ENCODE results near the gene OR13H1. TPM values are rescaled to one million over a fixed set of nuclear protein-coding genes. Genes with fewer than 3 reads are reported as not detected.

The OR13H1 gene
- total and polyA plus RNA-seq, 2 of the 4 experiments (the other 2 are of a cell fraction) = not detected

DNA sequence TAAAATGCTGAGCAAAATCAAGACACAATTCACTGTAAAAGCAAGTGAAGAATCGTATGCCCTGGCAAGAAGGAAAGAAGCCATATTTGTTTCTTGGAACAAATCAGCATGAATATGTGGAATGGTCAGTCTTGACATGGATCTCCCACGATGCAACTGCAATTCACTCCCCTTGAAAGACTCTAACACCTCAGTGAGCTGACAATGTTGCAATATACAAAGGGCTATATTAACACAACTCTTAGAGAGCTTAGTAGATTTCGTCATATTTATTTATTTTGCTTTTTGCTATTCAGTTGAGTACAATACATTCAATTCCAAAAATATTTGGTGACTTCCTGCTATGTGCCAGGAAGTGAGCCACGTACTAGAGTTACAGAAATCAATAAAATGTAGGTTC lies 14.7 kb downstream of the OR13H1 start:
- H3K9ac ChIP-seq (ENCODE audit: low read depth, low read length) = no peak overlapping the region
- CTCF ChIA-PET = no interaction called here
- ATAC-seq (ENCODE audit: low read depth) (no peak), DNase-seq (no peak)
- no peak overlapping the region for H3K14ac ChIP-seq (replicated peaks; ENCODE audit: low read depth, low read length)
- no peak overlapping the region for H4K5ac ChIP-seq (ENCODE audit: low read depth, low read length)
- no peak overlapping the region for H2AK9ac ChIP-seq (replicated peaks; ENCODE audit: low read depth, low read length, poor library complexity)
- H4K8ac ChIP-seq (ENCODE audit: low read depth in 2 of 2, low read length in 2 of 2) = no peak overlapping the region
- dilution Hi-C loops (cut with HindIII; ENCODE audit: low sequenced_read_pairs, unreplicated experiment) = no loop called here
- 0 out of 2 replicates have a peak, but pooled peaks cover 2% of the 10 kb centered on the region for H3K9me3 ChIP-seq (ENCODE audit: control insufficient read depth, insufficient read depth, low read length)
- no peak overlapping the region for H3K23ac ChIP-seq (ENCODE audit: low read depth, low read length)
- H2AK5ac ChIP-seq (ENCODE audit: low read depth, low read length) = no peak overlapping the region
- WGBS, 2 experiments (ENCODE audit: extremely low coverage in 2 of 2, insufficient read length in 1 of 2) = no CpG with 5 or more reads among the region's 4 CpGs
- H2BK20ac ChIP-seq (ENCODE audit: low read depth, low read length) = no peak overlapping the region
- H3K4ac ChIP-seq (ENCODE audit: low read depth, low read length) = no peak overlapping the region
- no peaks in the 10 kb centered on the region; the same call in none of the 2 replicates for H3K27me3 ChIP-seq (ENCODE audit: control insufficient read depth, insufficient read depth, low read length)
- no peaks in the 10 kb centered on the region for H3K36me3 ChIP-seq (ENCODE audit: control insufficient read depth, insufficient read depth, low read length)
- no peak overlapping the region for H3K4me2 ChIP-seq (ENCODE audit: low read depth, low read length)
- no peak overlapping the region for H3K18ac ChIP-seq (ENCODE audit: low read depth, low read length)
- no peaks in the 10 kb centered on the region for H3K79me1 ChIP-seq (ENCODE audit: low read depth in 1 of 2, low read length in 2 of 2)
- H4K91ac ChIP-seq (ENCODE audit: insufficient read depth, low read depth, low read length) = no peak overlapping the region
- POLR2A ChIA-PET (ENCODE audit: unreplicated experiment) = no interaction called here
- H2BK5ac ChIP-seq (ENCODE audit: low read depth, low read length, poor library complexity, severe bottlenecking) = no peak overlapping the region
- intact Hi-C loops (cut with micrococcal nuclease) = no loop called here
- no peak overlapping the region for H2AFZ ChIP-seq (replicated peaks; ENCODE audit: low read length, poor library complexity)
- no peaks in the 10 kb centered on the region for H3K9me1 ChIP-seq (ENCODE audit: insufficient read depth, low read length)
- no TSS peak for BruUV-seq (replicated peaks)
- no peak overlapping the region for H2BK15ac ChIP-seq (ENCODE audit: low read depth, low read length)
- no peak overlapping the region for H2BK120ac ChIP-seq (ENCODE audit: low read depth, low read length)
- no peaks in the 10 kb centered on the region for H3K4me1 ChIP-seq (ENCODE audit: control insufficient read depth, insufficient read depth, low read length)
- H3K4me3 ChIP-seq (ENCODE audit: insufficient read depth, low read depth, low read length) = no peak overlapping the region
- no peak overlapping the region for H3K27ac ChIP-seq (ENCODE audit: insufficient read depth, low read length)
- no peak overlapping the region for H3K56ac ChIP-seq (ENCODE audit: extremely low read depth, insufficient read depth, low read length)
- in situ Hi-C loops (cut with MboI; ENCODE audit: low sequenced_read_pairs) = no loop called here
- no peaks in the 10 kb centered on the region for H4K20me1 ChIP-seq (ENCODE audit: insufficient read depth, low read length)
- TF ChIP-seq CEBPB (IDR thresholded peaks at IDR 0.05; ENCODE audit: low read depth, low read length) (peak; percentile 20; the same call in 1 of the 2 replicates), RAD21 (IDR thresholded peaks at IDR 0.05; ENCODE audit: low read length) (no peak)
